ENCODE data around the gene EFNB3.

EFNB3 gene

DNA sequence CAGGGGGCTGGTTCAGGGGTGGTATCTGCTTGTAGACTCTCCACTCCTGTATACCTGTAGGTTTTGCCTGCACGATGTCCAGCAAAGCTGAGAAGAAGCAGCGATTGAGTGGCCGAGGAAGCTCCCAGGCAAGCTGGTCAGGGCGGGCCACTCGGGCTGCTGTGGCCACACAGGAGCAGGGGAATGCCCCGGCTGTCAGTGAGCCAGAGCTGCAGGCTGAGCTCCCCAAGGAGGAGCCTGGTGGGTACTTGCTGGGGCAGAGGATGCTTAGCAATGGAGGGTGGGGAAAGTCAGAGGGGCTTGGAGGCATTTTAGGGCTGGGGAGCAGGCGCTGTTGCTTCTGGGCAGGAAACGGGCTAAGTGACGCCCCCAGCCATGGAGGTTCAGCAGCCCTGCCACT is 14.7 kb downstream of the EFNB3 start:
- Mint-ChIP-seq H3K27me3 (peaks cover 90% of the 10 kb centered on the region), H3K9me3 (no peaks in the 10 kb centered on the region), H3K27ac (no peak overlapping the region), H3K36me3 (no peaks in the 10 kb centered on the region), H3K4me1 (peaks cover 22% of the 10 kb centered on the region), H3K4me3 (no peak overlapping the region)
- CTCF ChIA-PET = no interaction called here
- DNase-seq = no peak

- DNase-seq = no peak
- H3K27ac Mint-ChIP-seq = no peak overlapping the region
- peaks cover 85% of the 10 kb centered on the region for H3K27me3 Mint-ChIP-seq
- H3K9me3 Mint-ChIP-seq = no peaks in the 10 kb centered on the region
- no peaks in the 10 kb centered on the region for H3K36me3 Mint-ChIP-seq
- no peak overlapping the region for H3K4me3 Mint-ChIP-seq
- H3K4me1 Mint-ChIP-seq = peaks cover 22% of the 10 kb centered on the region
- CTCF ChIA-PET = interaction anchor here (0.9 kb wide), 1 partner anchor 101 kb away, joined by 4 read pairs; no protein-coding TSS in a partner anchor
These were observed 15.1 kb downstream of the EFNB3 start for GRCh38 chr17:7720125-7720524.

- CTCF ChIA-PET = no interaction called here
- H3K4me1 Mint-ChIP-seq = peaks cover 19% of the 10 kb centered on the region
These were observed 16.6 kb downstream of the EFNB3 start for GRCh38 chr17:7721612-7722011.

GRCh38 chr17:7727886-7728285 is 22.9 kb downstream of the EFNB3 start:
- H3K36me3 Mint-ChIP-seq = no peaks in the 10 kb centered on the region
- CTCF ChIA-PET = interaction anchor here (1.0 kb wide), 1 partner anchor 16 kb away, joined by 3 read pairs; no protein-coding TSS in a partner anchor

More at GRCh38 chr17:7721612-7722011, 16.6 kb downstream of the EFNB3 start:
- no peak for DNase-seq
- no peak overlapping the region for H3K4me3 Mint-ChIP-seq
- no peak overlapping the region for H3K27ac Mint-ChIP-seq
- H3K36me3 Mint-ChIP-seq = no peaks in the 10 kb centered on the region
- peaks cover 70% of the 10 kb centered on the region for H3K27me3 Mint-ChIP-seq
- no peaks in the 10 kb centered on the region for H3K9me3 Mint-ChIP-seq

DNA sequence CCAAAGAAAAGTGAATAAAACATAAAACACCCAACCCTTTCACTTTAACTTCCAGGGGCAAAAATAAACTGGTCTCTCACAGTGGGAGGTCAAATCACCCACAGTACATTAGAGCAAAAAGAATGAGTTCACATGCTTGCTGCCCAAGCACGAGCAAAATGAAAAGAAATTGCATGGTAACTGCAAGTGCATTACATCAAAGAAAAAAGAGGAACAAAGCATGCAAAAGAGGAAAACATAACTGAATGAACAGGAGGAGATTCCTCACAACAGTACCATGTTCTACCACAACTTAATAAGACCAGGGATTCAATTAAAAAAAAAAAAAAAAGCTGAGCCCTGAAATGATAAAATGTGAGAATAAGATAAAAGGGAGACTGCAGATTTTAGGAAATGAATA is 24.8 kb downstream of the EFNB3 start:
- H3K27me3 Mint-ChIP-seq = peaks cover 29% of the 10 kb centered on the region

More at GRCh38 chr17:7727886-7728285, 22.9 kb downstream of the EFNB3 start:
- no peak overlapping the region for H3K4me3 Mint-ChIP-seq
- H3K9me3 Mint-ChIP-seq = no peaks in the 10 kb centered on the region
- H3K27me3 Mint-ChIP-seq = peaks cover 29% of the 10 kb centered on the region
- H3K4me1 Mint-ChIP-seq = no peaks in the 10 kb centered on the region
- DNase-seq = no peak
- H3K27ac Mint-ChIP-seq = no peak overlapping the region

GRCh38 chr17:7732981-7733539 is 28.1 kb downstream of the EFNB3 start:
- no peaks in the 10 kb centered on the region for H3K36me3 Mint-ChIP-seq

More for the DNA sequence above, 24.8 kb downstream of the EFNB3 start:
- Mint-ChIP-seq H3K27ac (no peak overlapping the region), H3K36me3 (no peaks in the 10 kb centered on the region), H3K4me1 (no peaks in the 10 kb centered on the region), H3K9me3 (no peaks in the 10 kb centered on the region), H3K4me3 (no peak overlapping the region)
- DNase-seq = no peak
- CTCF ChIA-PET = interaction anchor here (3.1 kb wide), 1 partner anchor 14 kb away, joined by 11 read pairs; no protein-coding TSS in a partner anchor

DNA sequence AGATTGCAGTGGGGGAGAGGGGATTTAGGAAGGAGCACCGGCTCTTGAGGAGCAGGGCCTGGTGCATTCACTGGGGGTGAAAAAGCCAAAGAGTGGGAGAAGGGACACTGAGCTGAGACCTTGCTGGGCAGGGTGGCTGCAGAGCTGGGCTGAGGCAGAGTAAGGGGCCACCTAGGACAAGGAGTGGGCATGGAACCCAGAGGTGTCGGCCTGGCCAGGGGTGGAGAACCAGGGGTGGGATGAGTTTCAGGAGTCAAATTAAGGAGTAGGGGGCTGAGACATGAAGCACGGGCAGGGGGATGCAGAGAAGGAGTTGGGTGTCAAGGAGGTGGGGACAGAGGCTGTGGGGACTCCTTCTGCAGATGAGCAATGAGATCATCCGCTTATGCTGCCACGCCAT is 32.6 kb downstream of the EFNB3 start:
- DNase-seq = no peak
- CTCF ChIA-PET = interaction anchor here (0.6 kb wide), 1 partner anchor 444 kb away, joined by 3 read pairs; no protein-coding TSS in a partner anchor
- Mint-ChIP-seq H3K9me3 (no peaks in the 10 kb centered on the region), H3K27ac (no peak overlapping the region), H3K27me3 (peaks cover 52% of the 10 kb centered on the region), H3K4me1 (no peaks in the 10 kb centered on the region), H3K4me3 (no peak overlapping the region), H3K36me3 (no peaks in the 10 kb centered on the region)

More at GRCh38 chr17:7732981-7733539, 28.1 kb downstream of the EFNB3 start:
- Mint-ChIP-seq H3K27ac (no peak overlapping the region), H3K4me3 (no peak overlapping the region), H3K27me3 (peaks cover 32% of the 10 kb centered on the region), H3K4me1 (no peaks in the 10 kb centered on the region), H3K9me3 (no peaks in the 10 kb centered on the region)
- no peak for DNase-seq
- CTCF ChIA-PET = no interaction called here

GRCh38 chr17:7739746-7740145 is 34.7 kb downstream of the EFNB3 start:
- no peaks in the 10 kb centered on the region for H3K4me1 Mint-ChIP-seq
- CTCF ChIA-PET = no interaction called here
- H3K9me3 Mint-ChIP-seq = no peaks in the 10 kb centered on the region
- DNase-seq = no peak
- H3K27ac Mint-ChIP-seq = no peak overlapping the region
- no peak overlapping the region for H3K4me3 Mint-ChIP-seq
- no peaks in the 10 kb centered on the region for H3K36me3 Mint-ChIP-seq
- peaks cover 51% of the 10 kb centered on the region for H3K27me3 Mint-ChIP-seq

DNA sequence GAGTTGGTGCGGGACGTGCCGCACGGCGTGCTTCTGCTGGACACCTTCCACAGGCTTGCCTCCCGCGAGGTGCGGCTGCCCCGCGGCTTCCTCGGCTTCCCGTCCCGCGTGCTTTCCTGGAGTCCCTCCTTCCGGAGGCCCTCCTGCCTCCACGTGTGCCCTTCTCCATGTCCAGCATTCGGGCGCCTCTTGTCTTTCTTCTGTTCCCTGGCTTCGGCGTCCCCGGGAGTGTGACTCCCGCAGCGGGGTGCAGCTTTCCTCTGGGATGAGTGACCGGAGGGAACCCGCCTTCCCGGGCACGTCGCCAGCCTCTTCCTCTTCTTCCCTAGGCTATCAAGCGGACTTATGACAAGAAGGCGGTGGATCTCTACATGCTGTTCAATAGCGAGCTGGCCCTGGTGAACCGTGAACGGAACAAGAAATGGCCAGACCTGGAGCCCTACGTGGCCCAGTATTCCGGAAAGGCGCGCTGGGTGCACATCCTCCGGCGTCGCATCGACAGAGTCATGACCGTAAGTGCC is 35.5 kb downstream of the EFNB3 start:
- H3K4me3 Mint-ChIP-seq = no peak overlapping the region
- no peak overlapping the region for H3K27ac Mint-ChIP-seq
- CTCF ChIA-PET = no interaction called here
- H3K9me3 Mint-ChIP-seq = no peaks in the 10 kb centered on the region
- no peaks in the 10 kb centered on the region for H3K36me3 Mint-ChIP-seq
- DNase-seq = no peak
- peaks cover 57% of the 10 kb centered on the region for H3K27me3 Mint-ChIP-seq
- no peaks in the 10 kb centered on the region for H3K4me1 Mint-ChIP-seq

GRCh38 chr17:7742729-7743128 is 37.7 kb downstream of the EFNB3 start:
- peaks cover 57% of the 10 kb centered on the region for H3K27me3 Mint-ChIP-seq
- H3K4me3 Mint-ChIP-seq = no peak overlapping the region
- CTCF ChIA-PET = interaction anchor here (0.7 to 3.0 kb wide), 13 partner anchors 12 to 314 kb away, joined by 3 to 20 read pairs (median 5); partner anchors contain the start of gene GUCY2D
- no peaks in the 10 kb centered on the region for H3K9me3 Mint-ChIP-seq
- no peaks in the 10 kb centered on the region for H3K36me3 Mint-ChIP-seq
- H3K4me1 Mint-ChIP-seq = no peaks in the 10 kb centered on the region
- H3K27ac Mint-ChIP-seq = no peak overlapping the region
- DNase-seq = no peak

DNA sequence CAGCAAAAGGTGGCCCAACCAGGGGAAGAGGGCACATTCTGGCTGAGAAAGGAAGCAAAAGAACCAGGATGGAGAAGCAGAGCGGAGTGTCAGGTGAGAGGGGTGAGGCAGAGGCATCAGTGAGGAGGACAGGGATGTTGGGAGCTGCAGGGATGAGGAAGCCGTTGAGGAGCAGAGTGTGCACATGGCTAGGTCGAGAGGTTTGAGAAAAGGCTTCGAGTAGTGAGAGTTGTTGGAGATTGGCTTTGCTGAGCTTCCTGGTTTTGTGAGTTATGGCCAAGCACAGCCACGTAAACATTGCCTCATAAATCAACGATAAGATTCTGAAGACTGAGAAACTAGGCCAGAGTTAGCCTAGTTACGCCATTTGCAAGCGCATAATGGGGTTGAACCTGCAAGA is 39.4 kb downstream of the EFNB3 start:
- no peak for DNase-seq
- CTCF ChIA-PET = interaction anchor here (0.9 to 3.0 kb wide), 16 partner anchors 9 to 297 kb away, joined by 3 to 20 read pairs (median 5); partner anchors contain the start of genes CYB5D1, GUCY2D, KDM6B and NAA38
- H3K27me3 Mint-ChIP-seq = peaks cover 54% of the 10 kb centered on the region
- no peak overlapping the region for H3K27ac Mint-ChIP-seq
- no peaks in the 10 kb centered on the region for H3K9me3 Mint-ChIP-seq
- H3K36me3 Mint-ChIP-seq = no peaks in the 10 kb centered on the region
- no peaks in the 10 kb centered on the region for H3K4me1 Mint-ChIP-seq
- no peak overlapping the region for H3K4me3 Mint-ChIP-seq

- DNase-seq = no peak
- Mint-ChIP-seq H3K27ac (no peak overlapping the region), H3K27me3 (peaks cover 44% of the 10 kb centered on the region), H3K4me1 (no peaks in the 10 kb centered on the region), H3K9me3 (no peaks in the 10 kb centered on the region), H3K36me3 (no peaks in the 10 kb centered on the region), H3K4me3 (no peak overlapping the region)
- CTCF ChIA-PET = interaction anchor here (1.6 kb wide), 1 partner anchor 247 kb away, joined by 3 read pairs; no protein-coding TSS in a partner anchor
These were observed 40.9 kb downstream of the EFNB3 start for GRCh38 chr17:7745748-7746470.

- Mint-ChIP-seq H3K36me3 (no peaks in the 10 kb centered on the region), H3K27me3 (peaks cover 35% of the 10 kb centered on the region), H3K9me3 (no peaks in the 10 kb centered on the region), H3K4me1 (no peaks in the 10 kb centered on the region), H3K27ac (no peak overlapping the region), H3K4me3 (no peak overlapping the region)
- CTCF ChIA-PET = interaction anchor here (1.1 kb wide), 1 partner anchor 139 kb away, joined by 3 read pairs; no protein-coding TSS in a partner anchor
- no peak for DNase-seq
These were observed 42.7 kb downstream of the EFNB3 start for GRCh38 chr17:7747635-7748071.

DNA sequence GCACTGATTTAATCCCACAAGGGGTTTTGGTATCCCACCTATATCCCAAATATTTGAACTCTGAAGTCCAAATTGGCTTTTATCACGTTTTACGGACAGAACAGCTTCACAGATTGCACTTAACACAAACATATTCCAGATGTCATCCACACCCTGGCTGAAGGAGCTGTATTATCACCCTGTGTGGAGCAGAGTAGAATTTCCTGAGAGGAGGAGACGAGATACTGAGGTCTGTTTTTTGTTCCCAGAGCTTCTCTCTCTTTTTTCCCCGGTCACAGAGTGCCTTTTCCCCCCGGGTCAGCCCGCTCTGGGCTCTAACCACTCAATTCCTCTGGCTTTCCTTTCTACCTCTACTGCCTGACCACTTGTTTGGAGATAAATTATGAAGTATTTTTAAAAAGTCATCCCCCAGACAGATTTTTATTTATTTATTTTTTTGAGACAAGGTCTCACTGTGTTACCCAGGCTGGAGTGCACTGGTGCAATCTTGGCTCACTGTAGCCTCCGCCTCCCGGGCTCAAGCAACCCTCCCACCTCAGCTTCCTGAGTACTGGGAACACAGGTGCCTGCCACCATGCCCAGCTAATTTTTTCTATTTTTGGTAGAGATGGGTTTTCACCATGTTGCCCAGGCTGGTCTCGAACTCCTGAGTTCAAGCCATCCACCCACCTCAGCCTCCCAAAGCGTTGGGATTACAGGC is 43.2 kb downstream of the EFNB3 start:
- DNase-seq = no peak
- Mint-ChIP-seq H3K9me3 (no peaks in the 10 kb centered on the region), H3K27me3 (peaks cover 34% of the 10 kb centered on the region), H3K36me3 (no peaks in the 10 kb centered on the region), H3K27ac (no peak overlapping the region), H3K4me3 (no peak overlapping the region), H3K4me1 (no peaks in the 10 kb centered on the region)
- CTCF ChIA-PET = interaction anchor here (1.1 kb wide), 1 partner anchor 139 kb away, joined by 3 read pairs; no protein-coding TSS in a partner anchor

All from activated naive CD4-positive, alpha-beta T cell treated with anti-CD3 and anti-CD28 coated beads, Interleukin-2, amount 10 ng/mL, durations not matched to agents 7 days and 5 days (primary cell).